HL-60/S4 treated with phorbol 12-myristate 13-acetate at 8.2 ng/mL for 4 days and 3 days (cell line): ENCODE data around the gene ARFRP1.

ENCODE experiments used
- in situ Hi-C: fragments of 300-500 bp; cut with MboI; formaldehyde crosslinking; loops from 2 replicates; pipeline ENCODE4 v1.15.0; 2022; ENCODE audit warnings: low sequenced_read_pairs

The ARFRP1 gene

GRCh38 chr20:63744158-63744557 lies 36.4 kb upstream of the ARFRP1 start:
- in situ Hi-C loops = no loop called here

DNA sequence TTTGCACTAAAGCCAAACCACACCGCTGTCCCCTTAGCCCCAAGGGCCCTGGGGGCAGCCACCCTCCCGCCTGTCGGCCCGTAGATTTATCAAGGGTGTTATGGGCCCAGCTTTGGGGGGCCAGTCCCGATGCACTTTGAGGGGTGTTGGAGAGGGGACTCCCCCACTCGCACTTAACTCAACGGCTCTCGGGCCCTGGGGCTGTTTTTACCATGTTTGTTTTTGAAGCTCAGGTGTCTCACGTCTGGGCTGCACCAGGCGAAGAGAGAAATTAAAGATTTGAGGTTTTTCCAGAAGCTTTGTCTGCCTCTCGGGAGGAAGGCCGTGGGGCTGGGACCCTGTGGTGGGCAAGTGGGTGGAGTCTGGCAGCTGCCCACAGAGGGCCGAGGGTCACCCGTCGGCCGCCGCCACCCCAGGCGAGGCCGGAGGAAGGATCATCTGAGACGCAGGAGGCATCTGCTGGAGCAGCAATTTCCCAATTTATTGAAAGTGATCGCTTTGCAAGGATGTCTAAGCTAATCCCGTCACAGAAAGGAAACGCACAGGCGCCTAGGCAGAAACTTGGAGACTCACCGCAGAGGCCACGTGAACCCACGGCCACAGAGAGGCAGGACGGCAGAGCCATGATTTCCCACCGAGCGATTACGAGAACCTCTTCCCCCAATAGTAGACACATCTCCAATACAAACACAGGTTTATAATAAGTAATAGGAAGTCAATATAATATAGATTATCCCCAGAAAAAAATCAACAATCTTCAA lies 35.6 kb upstream of the ARFRP1 start:
- in situ Hi-C loops = no loop called here

GRCh38 chr20:63742381-63743024 lies 34.7 kb upstream of the ARFRP1 start:
- in situ Hi-C loops = no loop called here

- in situ Hi-C loops = no loop called here
Measured at GRCh38 chr20:63741676-63742380, 34.1 kb upstream of the ARFRP1 start.

- in situ Hi-C loops = no loop called here
Measured at GRCh38 chr20:63741354-63741675, 33.5 kb upstream of the ARFRP1 start.

GRCh38 chr20:63740627-63741353 lies 33.0 kb upstream of the ARFRP1 start:
- in situ Hi-C loops = no loop called here

GRCh38 chr20:63740070-63740626 lies 32.4 kb upstream of the ARFRP1 start:
- in situ Hi-C loops = no loop called here

DNA sequence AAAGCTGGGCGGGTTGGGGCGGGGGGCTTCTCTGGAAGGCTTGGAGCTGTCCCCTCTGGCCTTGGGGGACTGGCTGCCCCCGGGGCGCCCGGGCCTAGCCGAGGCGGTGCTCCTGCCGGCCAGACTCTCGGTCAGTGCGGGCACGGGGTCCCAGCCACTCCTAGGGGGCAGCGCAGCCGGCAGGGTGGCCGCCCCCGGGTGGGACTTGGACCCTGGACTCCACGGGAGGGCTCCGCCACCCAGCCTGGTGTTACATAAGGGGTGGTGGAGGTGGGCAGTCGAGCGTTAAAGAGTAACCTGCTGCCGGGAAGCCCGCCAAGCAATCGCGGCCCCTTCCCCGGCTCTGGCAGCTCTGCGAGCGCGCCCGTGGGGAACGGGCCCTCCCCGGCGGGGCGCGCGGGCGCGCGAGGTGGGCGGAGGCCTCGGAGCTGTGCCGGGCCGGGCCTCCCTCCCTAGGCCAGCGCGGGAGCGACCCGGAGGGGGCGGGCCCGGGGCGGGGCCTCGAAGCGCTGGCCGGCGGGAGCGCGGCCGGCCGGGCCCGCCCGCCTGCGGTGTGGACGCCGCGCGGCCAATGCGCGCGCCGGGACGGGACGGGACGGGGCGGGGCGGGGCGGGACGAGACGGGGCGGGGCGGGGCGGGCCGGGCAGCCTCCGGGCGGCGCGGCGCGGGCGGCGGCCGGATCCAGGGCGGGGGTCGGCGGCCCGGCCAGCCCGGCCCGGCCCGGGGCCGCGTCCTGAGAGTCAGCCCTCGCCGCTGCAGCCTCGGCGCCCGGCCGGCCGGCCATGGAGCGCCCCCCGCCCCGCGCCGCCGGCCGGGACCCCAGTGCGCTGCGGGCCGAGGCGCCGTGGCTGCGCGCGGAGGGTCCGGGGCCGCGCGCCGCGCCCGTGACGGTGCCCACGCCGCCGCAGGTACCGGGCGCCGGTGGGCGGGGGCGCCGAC lies 31.6 kb upstream of the ARFRP1 start, which contains the start of gene SLC2A4RG:
SLC2A4RG (plus strand) TSS at position 647 of the 940 bp plus-strand sequence; CDS start at position 784, 137 bp downstream.
- in situ Hi-C loops = no loop called here

- in situ Hi-C loops = no loop called here
Measured at GRCh38 chr20:63738687-63739129, 30.9 kb upstream of the ARFRP1 start.

DNA sequence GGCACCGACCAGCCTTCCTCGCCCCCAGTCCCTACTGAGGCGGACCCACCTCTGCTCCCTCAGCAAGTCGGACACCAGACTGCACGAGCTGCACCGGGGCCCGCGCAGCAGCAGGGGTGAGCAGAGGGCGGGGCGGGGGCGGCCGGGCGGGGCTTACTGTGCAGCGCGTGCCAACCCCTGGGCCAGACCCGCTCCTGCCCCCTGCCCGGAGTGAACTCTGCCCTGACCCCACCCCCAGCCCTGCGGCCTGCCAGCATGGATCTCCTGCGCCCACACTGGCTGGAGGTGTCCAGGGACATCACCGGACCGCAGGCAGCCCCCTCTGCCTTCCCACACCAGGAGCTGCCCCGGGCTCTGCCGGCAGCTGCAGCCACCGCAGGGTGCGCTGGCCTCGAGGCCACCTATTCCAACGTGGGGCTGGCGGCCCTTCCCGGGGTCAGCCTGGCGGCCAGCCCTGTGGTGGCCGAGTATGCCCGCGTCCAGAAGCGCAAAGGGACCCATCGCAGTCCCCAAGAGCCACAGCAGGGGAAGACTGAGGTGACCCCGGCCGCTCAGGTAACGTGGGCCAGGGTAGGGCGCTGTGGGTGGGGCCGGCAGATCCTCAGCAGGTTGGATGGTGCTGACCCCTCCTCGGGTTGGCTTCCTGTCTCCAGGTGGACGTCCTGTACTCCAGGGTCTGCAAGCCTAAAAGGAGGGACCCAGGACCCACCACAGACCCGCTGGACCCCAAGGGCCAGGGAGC lies 30.3 kb upstream of the ARFRP1 start:
- in situ Hi-C loops = no loop called here

- in situ Hi-C loops = no loop called here
Measured at GRCh38 chr20:63737695-63737944, 29.8 kb upstream of the ARFRP1 start.

DNA sequence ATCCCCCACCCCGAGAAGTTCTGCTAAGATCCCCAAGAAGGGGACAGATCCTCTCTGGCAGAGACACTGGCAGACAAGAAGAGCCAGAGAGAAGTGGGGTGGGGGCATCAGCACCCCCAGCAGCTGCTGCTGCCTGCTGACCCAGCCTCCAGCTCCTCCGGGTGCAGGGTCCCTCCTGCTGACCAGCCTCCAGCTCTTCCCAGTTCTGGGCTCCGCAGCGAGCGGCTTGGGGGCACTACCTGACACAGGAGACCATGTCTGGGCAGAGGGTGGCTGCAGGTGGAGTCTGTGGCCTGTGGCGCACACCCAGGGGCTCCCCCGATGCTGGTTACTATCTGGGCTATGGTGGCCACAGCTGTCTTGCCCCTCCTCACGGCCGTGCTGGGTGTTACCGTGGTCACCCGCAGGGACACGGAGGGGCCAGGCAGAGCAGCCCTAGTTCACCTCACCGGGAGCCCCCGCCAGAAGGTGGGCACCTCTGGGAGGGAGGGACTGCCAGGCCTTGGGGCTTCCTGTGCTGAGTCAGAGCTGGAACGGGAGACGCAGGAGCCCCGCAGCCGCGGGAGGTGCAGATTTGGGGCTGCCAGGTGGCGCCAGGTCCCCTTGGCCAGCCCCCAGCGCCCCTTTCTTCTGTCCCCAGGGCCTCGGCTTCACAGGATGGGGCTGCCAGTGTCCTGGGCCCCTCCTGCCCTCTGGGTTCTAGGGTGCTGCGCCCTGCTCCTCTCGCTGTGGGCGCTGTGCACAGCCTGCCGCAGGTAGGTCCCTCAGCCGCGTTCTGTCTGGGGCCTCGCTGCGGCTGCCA lies 29.3 kb upstream of the ARFRP1 start:
- in situ Hi-C loops = no loop called here

DNA sequence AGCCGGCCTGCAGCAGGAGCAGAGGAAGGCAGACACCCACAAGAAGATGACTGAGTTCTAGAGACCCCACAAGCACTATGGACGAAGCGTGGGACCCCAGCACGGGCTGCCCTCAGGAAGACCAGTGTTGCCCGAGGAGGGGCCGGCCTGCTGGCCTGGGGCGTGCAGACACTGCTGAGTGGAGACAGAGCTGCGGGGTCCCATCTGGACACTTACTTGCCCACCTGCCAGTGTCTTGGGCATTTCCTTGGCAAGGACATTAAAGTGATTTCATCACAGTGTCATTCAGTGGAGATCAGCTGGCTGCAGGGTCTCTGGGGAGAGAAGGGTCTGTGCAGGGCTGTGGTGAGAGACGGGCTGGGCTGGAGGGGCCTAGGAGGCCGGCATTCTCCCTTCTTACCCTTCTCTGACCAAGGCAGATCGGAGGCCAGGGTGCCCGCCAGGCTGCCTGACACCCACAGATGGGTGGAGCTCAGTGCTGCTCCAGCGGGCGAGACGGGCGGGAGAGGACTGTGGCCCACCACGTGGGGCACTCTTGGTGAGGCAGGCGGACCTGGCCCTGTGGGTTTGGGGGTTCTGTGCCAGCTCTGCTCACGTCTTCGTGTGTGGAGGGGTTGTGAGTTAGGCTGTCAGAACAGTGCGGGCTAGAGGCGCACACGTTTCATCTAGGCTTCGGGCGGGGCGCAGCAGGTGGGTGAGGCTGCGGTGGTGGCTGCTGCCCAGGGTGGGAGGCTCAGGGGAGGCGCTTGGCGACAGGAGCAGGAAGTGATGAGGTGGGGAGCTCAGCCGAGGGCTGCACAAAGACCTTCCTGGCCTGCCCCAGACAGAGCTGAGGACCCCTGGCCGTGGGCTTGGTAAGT lies 28.3 kb upstream of the ARFRP1 start, which contains the start of gene LIME1:
LIME1 (plus strand) TSS at position 806 of the 860 bp plus-strand sequence. CDS start 886 bp downstream, outside the sequence.
- in situ Hi-C loops = no loop called here

DNA sequence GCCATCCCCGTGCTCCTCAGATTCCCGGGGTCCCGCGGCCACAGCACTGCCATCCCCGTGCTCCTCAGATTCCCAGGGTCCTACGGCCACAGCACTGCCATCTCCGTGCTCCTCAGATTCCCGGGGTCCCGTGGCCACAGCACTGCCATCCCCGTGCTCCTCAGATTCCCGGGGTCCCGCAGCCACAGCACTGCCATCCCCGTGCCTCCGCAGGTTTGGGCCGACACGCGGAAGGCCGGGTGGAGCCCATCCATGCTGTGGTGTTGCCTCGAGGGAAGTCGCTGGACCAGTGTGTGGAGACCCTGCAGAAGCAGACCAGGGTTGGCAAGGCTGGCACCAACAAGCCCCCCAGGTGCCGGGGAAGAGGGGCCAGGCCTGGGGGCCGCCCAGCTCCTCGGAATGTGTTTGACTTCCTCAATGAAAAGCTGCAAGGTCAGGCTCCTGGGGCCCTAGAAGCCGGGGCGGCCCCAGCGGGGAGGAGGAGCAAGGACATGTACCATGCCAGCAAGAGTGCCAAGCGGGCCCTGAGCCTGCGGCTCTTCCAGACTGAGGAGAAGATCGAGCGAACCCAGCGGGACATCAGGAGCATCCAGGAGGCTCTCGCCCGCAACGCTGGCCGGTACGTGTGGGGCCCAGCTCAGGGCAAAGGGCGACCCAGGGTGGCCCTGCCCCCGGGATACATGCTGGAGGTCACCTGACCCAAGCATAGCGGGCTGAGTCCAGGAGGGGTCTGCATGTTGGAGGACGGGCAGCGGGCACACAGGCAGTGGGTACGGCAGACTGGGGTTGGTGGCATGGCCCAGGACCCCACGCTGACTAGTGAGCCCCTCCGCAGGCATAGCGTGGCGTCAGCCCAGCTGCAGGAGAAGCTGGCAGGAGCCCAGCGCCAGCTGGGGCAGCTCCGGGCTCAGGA lies 27.4 kb upstream of the ARFRP1 start:
- in situ Hi-C loops = no loop called here

DNA sequence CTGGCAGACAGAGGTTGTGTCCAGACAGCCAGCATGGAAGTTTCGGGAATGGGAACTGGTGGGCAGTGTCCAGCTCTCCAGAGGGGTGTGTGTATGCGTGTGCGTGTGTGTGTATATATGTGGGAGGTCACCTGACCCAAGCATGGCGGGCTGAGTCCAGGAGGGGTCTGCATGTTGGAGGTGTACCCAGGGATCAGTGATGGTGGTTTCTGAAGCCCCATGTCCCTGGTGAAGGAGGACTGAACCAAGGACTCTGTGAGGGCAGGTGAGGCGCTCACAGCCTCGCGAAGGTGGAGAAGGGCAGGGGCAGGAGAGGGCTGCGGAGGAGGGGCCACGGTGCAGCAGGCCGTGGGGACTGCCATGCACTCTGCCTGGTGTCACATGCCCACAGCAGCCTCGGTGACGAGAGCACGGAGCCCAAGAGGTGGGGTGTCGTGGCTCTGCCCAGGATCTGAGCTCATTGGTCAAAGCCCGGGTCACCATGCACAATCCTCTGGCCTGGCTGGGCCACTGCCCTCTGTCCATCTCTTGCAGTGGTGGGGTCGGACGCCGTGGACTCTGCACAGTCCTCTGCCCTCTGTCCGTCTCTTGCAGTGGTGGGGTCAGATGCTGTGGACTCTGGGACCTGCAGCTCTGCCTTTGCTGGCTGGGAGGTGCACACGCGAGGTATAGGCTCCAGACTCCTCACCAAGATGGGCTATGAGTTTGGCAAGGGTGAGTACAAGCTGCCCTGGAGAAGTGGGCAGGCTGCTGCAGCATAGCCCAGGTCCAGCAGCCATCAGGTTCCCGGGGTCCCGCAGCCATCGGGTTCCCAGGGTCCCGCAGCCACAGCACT lies 26.6 kb upstream of the ARFRP1 start:
- in situ Hi-C loops = no loop called here
